Parathyroid adenoma (tissue), 2 donors: ENCODE measurements around the gene FLNB.
A peak's percentile ranks its signal among the peaks of the same experiment; 100 is the strongest.
"Not testable (repeated sequence)": the region's sequence is repeated elsewhere in the genome, so short reads cannot be mapped to it uniquely, and the experiment has no call there.

Source experiments
- H2AFZ ChIP-seq: fragments of 300-600 bp; sonication (generic); one replicate; pipeline ENCODE4 v1.7.0; 2017; ENCODE audit warnings: antibody characterized with exemption, mild to moderate bottlenecking
- H3K27ac ChIP-seq: fragments of 300-600 bp; sonication (generic); one replicate; pipeline ENCODE4 v1.7.0; 2017
- H3K27me3 ChIP-seq: fragments of 300-600 bp; sonication (generic); one replicate; pipeline ENCODE4 v1.7.0; 2017; ENCODE audit warnings: low read length; ENCODE audit not compliant: control insufficient read depth, insufficient read depth
- H3K36me3 ChIP-seq: fragments of 300-600 bp; sonication (generic); one replicate; pipeline ENCODE4 v1.7.0; 2017; ENCODE audit warnings: low read length; ENCODE audit not compliant: control insufficient read depth, insufficient read depth
- H3K4me1 ChIP-seq: fragments of 300-600 bp; sonication (generic); one replicate; pipeline ENCODE4 v1.7.0; 2017; ENCODE audit warnings: control low read depth
- H3K4me2 ChIP-seq: fragments of 300-600 bp; sonication (generic); one replicate; pipeline ENCODE4 v1.7.0; 2017; ENCODE audit warnings: low read length
- H3K4me3 ChIP-seq: fragments of 300-600 bp; sonication (generic); one replicate; pipeline ENCODE4 v1.7.0; 2017; ENCODE audit warnings: low read depth, low read length
- H3K79me2 ChIP-seq: fragments of 300-600 bp; sonication (generic); one replicate; pipeline ENCODE4 v1.7.0; 2017; ENCODE audit warnings: control low read depth
- H3K9ac ChIP-seq: fragments of 300-600 bp; sonication (generic); one replicate; pipeline ENCODE4 v1.7.0; 2017; ENCODE audit warnings: mild to moderate bottlenecking
- H3K9me3 ChIP-seq: fragments of 300-600 bp; sonication (generic); one replicate; pipeline ENCODE4 v1.7.0; 2017; ENCODE audit warnings: low read length; ENCODE audit not compliant: control insufficient read depth
- TF ChIP-seq, protein P1 (sequence below): fragments of 300-600 bp; sonication (generic); IDR thresholded peaks from one replicate; pipeline ENCODE4 v1.7.0; 2017; ENCODE audit warnings: antibody characterized with exemption, mild to moderate bottlenecking
- donor health status: primary hyperparathyroidism.

Gene FLNB

GRCh38 chr3:58198804-58199203 lies 190.6 kb downstream of the FLNB start:
- no peak overlapping the region for H3K9ac ChIP-seq
- H3K36me3 ChIP-seq = no peaks in the 10 kb centered on the region
- no peaks in the 10 kb centered on the region for H3K27me3 ChIP-seq
- no peaks in the 10 kb centered on the region for H3K4me1 ChIP-seq
- H3K4me3 ChIP-seq = no peak overlapping the region
- TF ChIP-seq, protein P1, sequence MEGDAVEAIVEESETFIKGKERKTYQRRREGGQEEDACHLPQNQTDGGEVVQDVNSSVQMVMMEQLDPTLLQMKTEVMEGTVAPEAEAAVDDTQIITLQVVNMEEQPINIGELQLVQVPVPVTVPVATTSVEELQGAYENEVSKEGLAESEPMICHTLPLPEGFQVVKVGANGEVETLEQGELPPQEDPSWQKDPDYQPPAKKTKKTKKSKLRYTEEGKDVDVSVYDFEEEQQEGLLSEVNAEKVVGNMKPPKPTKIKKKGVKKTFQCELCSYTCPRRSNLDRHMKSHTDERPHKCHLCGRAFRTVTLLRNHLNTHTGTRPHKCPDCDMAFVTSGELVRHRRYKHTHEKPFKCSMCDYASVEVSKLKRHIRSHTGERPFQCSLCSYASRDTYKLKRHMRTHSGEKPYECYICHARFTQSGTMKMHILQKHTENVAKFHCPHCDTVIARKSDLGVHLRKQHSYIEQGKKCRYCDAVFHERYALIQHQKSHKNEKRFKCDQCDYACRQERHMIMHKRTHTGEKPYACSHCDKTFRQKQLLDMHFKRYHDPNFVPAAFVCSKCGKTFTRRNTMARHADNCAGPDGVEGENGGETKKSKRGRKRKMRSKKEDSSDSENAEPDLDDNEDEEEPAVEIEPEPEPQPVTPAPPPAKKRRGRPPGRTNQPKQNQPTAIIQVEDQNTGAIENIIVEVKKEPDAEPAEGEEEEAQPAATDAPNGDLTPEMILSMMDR = no peak
- peak overlapping the region; percentile 13 for H3K27ac ChIP-seq
- H3K4me2 ChIP-seq = no peak overlapping the region
- H2AFZ ChIP-seq = no peak overlapping the region
- no peaks in the 10 kb centered on the region for H3K9me3 ChIP-seq
- no peaks in the 10 kb centered on the region for H3K79me2 ChIP-seq

DNA sequence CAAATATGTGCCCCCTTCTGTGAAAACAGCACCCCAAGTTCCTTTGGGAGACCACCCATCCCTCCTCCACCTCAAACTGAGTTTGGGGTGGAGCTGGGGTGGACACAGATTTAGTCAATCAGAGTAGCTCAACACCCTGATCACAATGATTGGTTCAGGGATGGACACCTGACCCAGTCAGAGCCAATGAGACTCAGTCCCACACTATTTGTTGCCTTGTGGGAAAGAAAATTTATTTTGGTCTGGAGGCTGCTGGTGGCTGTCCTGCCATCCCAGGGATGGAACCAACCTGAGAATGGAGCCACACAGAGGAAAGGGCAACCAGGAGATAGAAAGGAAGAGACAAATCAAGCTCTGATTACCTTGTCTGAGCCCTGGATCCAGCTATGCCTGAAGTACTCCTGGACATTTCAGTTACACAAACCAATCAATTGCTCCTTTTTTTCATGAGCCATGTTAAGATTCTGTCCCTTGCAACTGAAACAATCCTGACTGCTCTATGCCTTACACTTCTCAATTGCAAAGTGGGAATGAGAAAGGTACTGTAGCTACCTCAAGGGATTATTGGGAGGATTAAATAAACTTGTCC lies 192.0 kb downstream of the FLNB start:
- no peak overlapping the region for H3K27ac ChIP-seq
- H2AFZ ChIP-seq = no peak overlapping the region
- no peak overlapping the region for H3K4me3 ChIP-seq
- H3K9me3 ChIP-seq = no peaks in the 10 kb centered on the region
- TF ChIP-seq, protein P1 = no peak
- no peaks in the 10 kb centered on the region for H3K27me3 ChIP-seq
- H3K9ac ChIP-seq = no peak overlapping the region
- no peaks in the 10 kb centered on the region for H3K4me1 ChIP-seq
- no peaks in the 10 kb centered on the region for H3K36me3 ChIP-seq
- no peaks in the 10 kb centered on the region for H3K79me2 ChIP-seq
- no peak overlapping the region for H3K4me2 ChIP-seq

GRCh38 chr3:58200846-58201355 lies 192.7 kb downstream of the FLNB start:
- H3K4me2 ChIP-seq = no peak overlapping the region
- no peak overlapping the region for H2AFZ ChIP-seq
- no peaks in the 10 kb centered on the region for H3K4me1 ChIP-seq
- TF ChIP-seq, protein P1 = no peak
- H3K27ac ChIP-seq = no peak overlapping the region
- no peaks in the 10 kb centered on the region for H3K9me3 ChIP-seq
- no peak overlapping the region for H3K4me3 ChIP-seq
- H3K36me3 ChIP-seq = no peaks in the 10 kb centered on the region
- H3K27me3 ChIP-seq = no peaks in the 10 kb centered on the region
- no peaks in the 10 kb centered on the region for H3K79me2 ChIP-seq
- no peak overlapping the region for H3K9ac ChIP-seq

DNA sequence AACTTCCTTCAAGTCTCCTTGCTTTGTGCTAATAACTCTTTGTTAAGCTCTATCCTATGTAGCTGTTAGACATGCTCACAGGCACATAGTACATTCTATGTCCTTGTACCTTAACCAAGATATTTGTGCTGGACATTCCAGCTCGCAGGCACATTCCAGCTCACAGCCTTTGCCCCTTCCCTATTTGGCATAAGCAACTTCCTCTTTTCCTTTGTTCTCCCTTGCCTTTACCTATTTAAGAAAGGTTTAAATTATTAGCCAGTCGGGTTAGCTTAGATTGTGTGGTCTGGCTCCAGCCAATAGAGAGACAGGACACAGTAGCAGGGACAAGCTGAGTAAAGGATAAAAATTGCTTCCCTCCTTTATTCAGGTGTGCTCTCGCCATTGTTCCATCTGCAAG lies 193.2 kb downstream of the FLNB start:
- H3K27ac ChIP-seq, H3K4me2 ChIP-seq, H3K4me1 ChIP-seq, H3K9ac ChIP-seq, H3K36me3 ChIP-seq, H3K4me3 ChIP-seq, H3K79me2 ChIP-seq, H3K27me3 ChIP-seq, H3K9me3 ChIP-seq, H2AFZ ChIP-seq: not testable (repeated sequence)

DNA sequence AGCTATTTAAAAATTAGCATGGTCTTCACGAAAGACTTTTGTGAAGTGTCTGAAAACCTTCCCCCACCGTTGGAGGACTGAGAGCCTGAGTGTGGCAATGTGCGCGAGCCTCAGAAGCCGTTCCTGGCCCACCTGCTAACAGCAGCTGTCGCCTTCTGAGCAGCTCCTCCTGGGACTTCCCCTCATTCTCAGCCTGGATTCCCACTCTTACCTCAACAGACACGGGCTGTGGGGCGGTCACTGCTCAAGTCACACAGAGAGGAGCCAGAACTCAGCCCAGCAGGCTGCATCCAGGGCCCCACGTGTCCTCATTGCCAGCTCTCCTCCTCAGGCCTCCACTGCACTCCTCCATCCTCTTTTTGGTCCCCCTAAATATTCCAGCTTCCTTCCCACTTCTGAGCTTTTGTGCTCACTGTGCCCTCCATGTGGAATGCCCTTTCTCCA lies 194.7 kb downstream of the FLNB start:
- H3K27ac ChIP-seq = no peak overlapping the region
- TF ChIP-seq, protein P1 = no peak
- H3K4me1 ChIP-seq = no peaks in the 10 kb centered on the region
- no peaks in the 10 kb centered on the region for H3K36me3 ChIP-seq
- H3K27me3 ChIP-seq = no peaks in the 10 kb centered on the region
- H3K4me3 ChIP-seq = no peak overlapping the region
- no peak overlapping the region for H2AFZ ChIP-seq
- no peak overlapping the region for H3K9ac ChIP-seq
- H3K79me2 ChIP-seq = no peaks in the 10 kb centered on the region
- no peak overlapping the region for H3K4me2 ChIP-seq
- H3K9me3 ChIP-seq = no peaks in the 10 kb centered on the region
